ENCODE data around the gene MAN2C1.
A peak's percentile ranks its signal among the peaks of the same experiment; 100 is the strongest.
"Not testable (repeated sequence)": the region's sequence is repeated elsewhere in the genome, so short reads cannot be mapped to it uniquely, and the experiment has no call there.

The MAN2C1 gene

GRCh38 chr15:75342221-75342620 is 26.2 kb downstream of the MAN2C1 start:
- no peak for DNase-seq

- no peak for DNase-seq
Measured at GRCh38 chr15:75339531-75340240, 28.7 kb downstream of the MAN2C1 start.

- DNase-seq = no peak
Measured at GRCh38 chr15:75338661-75339240, 29.7 kb downstream of the MAN2C1 start.

- peak; percentile 86 for DNase-seq
Measured at GRCh38 chr15:75335705-75336355, 32.6 kb downstream of the MAN2C1 start, which contains the start of gene COMMD4. Gene COMMD4 (plus strand): TSS chr15:75336063. CDS start chr15:75336090, 27 bp downstream.

GRCh38 chr15:75335313-75335704 is 33.1 kb downstream of the MAN2C1 start:
- no peak for DNase-seq

GRCh38 chr15:75333654-75334419 is 34.6 kb downstream of the MAN2C1 start:
- DNase-seq = not testable (repeated sequence)

- not testable (repeated sequence) for DNase-seq
Measured at GRCh38 chr15:75332093-75332492, 36.3 kb downstream of the MAN2C1 start.

- DNase-seq = no peak
Measured at GRCh38 chr15:75329571-75329970, 38.8 kb downstream of the MAN2C1 start.

GRCh38 chr15:75328493-75329314 is 39.7 kb downstream of the MAN2C1 start:
- no peak for DNase-seq

GRCh38 chr15:75327491-75327890 is 40.9 kb downstream of the MAN2C1 start:
- no peak for DNase-seq

- no peak for DNase-seq
Measured at GRCh38 chr15:75327005-75327404, 41.4 kb downstream of the MAN2C1 start.

GRCh38 chr15:75325922-75326321 is 42.5 kb downstream of the MAN2C1 start:
- no peak for DNase-seq

- DNase-seq = no peak
Measured at GRCh38 chr15:75321711-75322110, 46.7 kb downstream of the MAN2C1 start.

- DNase-seq = not testable (repeated sequence)
Measured at GRCh38 chr15:75319231-75319897, 49.0 kb downstream of the MAN2C1 start.

- DNase-seq = no peak
Measured at GRCh38 chr15:75314552-75315290, 53.7 kb downstream of the MAN2C1 start.

- DNase-seq = no peak
Measured at GRCh38 chr15:75313116-75313845, 55.1 kb downstream of the MAN2C1 start.

GRCh38 chr15:75312548-75312947 is 55.9 kb downstream of the MAN2C1 start:
- not testable (repeated sequence) for DNase-seq

GRCh38 chr15:75309711-75310110 is 58.7 kb downstream of the MAN2C1 start:
- no peak for DNase-seq

- DNase-seq = no peak
Measured at GRCh38 chr15:75307778-75308390, 60.5 kb downstream of the MAN2C1 start.

GRCh38 chr15:75306188-75306587 is 62.2 kb downstream of the MAN2C1 start:
- DNase-seq = no peak
